Ishikawa (cell line): ENCODE data around the gene PROK1.

Experiments
- CEBPB ChIP-seq: IDR thresholded peaks from 2 replicates; pipeline ENCODE4 v1.6.1; 2012
- EP300 ChIP-seq: IDR thresholded peaks from 2 replicates; pipeline ENCODE4 v1.6.1; 2012; ENCODE audit warnings: borderline replicate concordance
- RAD21 ChIP-seq: IDR thresholded peaks from 2 replicates; pipeline ENCODE4 v1.6.1; 2012; ENCODE audit warnings: low read depth
- REST ChIP-seq: IDR thresholded peaks from 2 replicates; pipeline ENCODE4 v1.6.1; 2012; ENCODE audit warnings: low read depth, mild to moderate bottlenecking
- TAF1 ChIP-seq: IDR thresholded peaks from 2 replicates; pipeline ENCODE4 v1.6.1; 2012; ENCODE audit warnings: low read depth, mild to moderate bottlenecking
- YY1 ChIP-seq: IDR thresholded peaks from 2 replicates; pipeline ENCODE4 v1.6.1; 2012; ENCODE audit warnings: low read depth

- no peak for TF ChIP-seq RAD21
- no peak for TF ChIP-seq EP300
- TF ChIP-seq REST = no peak
- TF ChIP-seq YY1 = no peak
- TF ChIP-seq CEBPB = no peak
- TF ChIP-seq TAF1 = no peak
These were observed 993 bp upstream of the PROK1 start for GRCh38 chr1:110449661-110450651.
